Mucosa of stomach (tissue), 1 donor: Measurements from ENCODE around the gene CYP27A1.

ENCODE experiments used
- H3K27me3 ChIP-seq: one replicate; pipeline ENCODE4 v1.7.0; 2013; ENCODE audit warnings: mild to moderate bottlenecking, low read length; ENCODE audit not compliant: control insufficient read depth, insufficient read depth
- H3K36me3 ChIP-seq: one replicate; pipeline ENCODE4 v1.7.0; 2013; ENCODE audit warnings: low read length; ENCODE audit not compliant: control insufficient read depth, insufficient read depth
- H3K4me1 ChIP-seq: one replicate; pipeline ENCODE4 v1.7.0; 2013; ENCODE audit warnings: mild to moderate bottlenecking, low read length; ENCODE audit not compliant: control insufficient read depth, insufficient read depth
- H3K4me3 ChIP-seq: one replicate; pipeline ENCODE4 v1.7.0; 2013; ENCODE audit warnings: low read length
- H3K9ac ChIP-seq: one replicate; pipeline ENCODE4 v1.7.0; 2013; ENCODE audit warnings: mild to moderate bottlenecking, low read length, moderate library complexity
- H3K9me3 ChIP-seq: one replicate; pipeline ENCODE4 v1.7.0; 2013; ENCODE audit warnings: mild to moderate bottlenecking, low read length, moderate library complexity; ENCODE audit not compliant: control insufficient read depth
- donor health status: Pancreatic carcinoma.

Gene CYP27A1

GRCh38 chr2:218857371-218858137 is 75.6 kb downstream of the CYP27A1 start:
- Histone ChIP-seq H3K4me1 (peaks cover 7% of the 10 kb centered on the region), H3K4me3 (no peak overlapping the region), H3K27me3 (peaks cover 86% of the 10 kb centered on the region), H3K36me3 (no peaks in the 10 kb centered on the region), H3K9ac (no peak overlapping the region), H3K9me3 (no peaks in the 10 kb centered on the region)

- Histone ChIP-seq H3K36me3 (no peaks in the 10 kb centered on the region), H3K27me3 (peaks cover 88% of the 10 kb centered on the region), H3K4me1 (peaks cover 7% of the 10 kb centered on the region), H3K9ac (no peak overlapping the region), H3K4me3 (no peak overlapping the region), H3K9me3 (no peaks in the 10 kb centered on the region)
These were observed 76.1 kb downstream of the CYP27A1 start for GRCh38 chr2:218858138-218858445.

- Histone ChIP-seq H3K4me3 (no peak overlapping the region), H3K27me3 (peaks cover 87% of the 10 kb centered on the region), H3K9me3 (no peaks in the 10 kb centered on the region), H3K36me3 (no peaks in the 10 kb centered on the region), H3K9ac (no peak overlapping the region), H3K4me1 (peaks cover 7% of the 10 kb centered on the region)
These were observed 77.0 kb downstream of the CYP27A1 start for GRCh38 chr2:218858671-218859555.

- H3K27me3 ChIP-seq = peaks cover 84% of the 10 kb centered on the region
- no peak within 1 kb of the TSS for H3K4me3 ChIP-seq
- H3K36me3 ChIP-seq = no peaks in the 10 kb centered on the region
- H3K9me3 ChIP-seq = no peaks in the 10 kb centered on the region
- H3K9ac ChIP-seq = no peak within 1 kb of the TSS
- H3K4me1 ChIP-seq = peaks cover 7% of the 10 kb centered on the region
These were observed 77.6 kb downstream of the CYP27A1 start, which contains the start of gene WNT6 for GRCh38 chr2:218859556-218859987. WNT6 (plus strand) TSS chr2:218859805; CDS start chr2:218860038, 233 bp downstream.

- Histone ChIP-seq H3K4me3 (no peak overlapping the region), H3K27me3 (peaks cover 79% of the 10 kb centered on the region), H3K36me3 (no peaks in the 10 kb centered on the region), H3K4me1 (peaks cover 7% of the 10 kb centered on the region), H3K9ac (no peak overlapping the region), H3K9me3 (no peaks in the 10 kb centered on the region)
These were observed 78.3 kb downstream of the CYP27A1 start for GRCh38 chr2:218859988-218860831.

GRCh38 chr2:218860950-218861381 is 79.0 kb downstream of the CYP27A1 start:
- H3K27me3 ChIP-seq = peaks cover 71% of the 10 kb centered on the region
- H3K4me1 ChIP-seq = peaks cover 7% of the 10 kb centered on the region
- no peak overlapping the region for H3K9ac ChIP-seq

GRCh38 chr2:218861645-218862318 is 79.8 kb downstream of the CYP27A1 start:
- H3K9me3 ChIP-seq = no peaks in the 10 kb centered on the region
- H3K27me3 ChIP-seq = peaks cover 68% of the 10 kb centered on the region
- H3K4me1 ChIP-seq = peaks cover 7% of the 10 kb centered on the region
- no peak overlapping the region for H3K9ac ChIP-seq
- H3K36me3 ChIP-seq = no peaks in the 10 kb centered on the region
- H3K4me3 ChIP-seq = no peak overlapping the region

More at GRCh38 chr2:218860950-218861381, 79.0 kb downstream of the CYP27A1 start:
- Histone ChIP-seq H3K9me3 (no peaks in the 10 kb centered on the region), H3K36me3 (no peaks in the 10 kb centered on the region), H3K4me3 (no peak overlapping the region)

GRCh38 chr2:218863021-218863520 is 81.1 kb downstream of the CYP27A1 start:
- Histone ChIP-seq H3K36me3 (no peaks in the 10 kb centered on the region), H3K4me3 (no peak overlapping the region), H3K4me1 (peaks cover 7% of the 10 kb centered on the region), H3K9me3 (no peaks in the 10 kb centered on the region), H3K27me3 (peaks cover 67% of the 10 kb centered on the region), H3K9ac (no peak overlapping the region)
